ENCODE measurements around the gene STX16.

Gene STX16

GRCh38 chr20:58625585-58625984 is 25.5 kb upstream of the STX16 start:
- H3K4me3 ChIP-seq (ENCODE audit: low read length), result no peak overlapping the region
- no peak for TF ChIP-seq CTCF (IDR thresholded peaks at IDR 0.05; ENCODE audit: insufficient read depth, low read depth, low read length, missing control alignments)
- DNase-seq (ENCODE audit: low read depth), result no peak

- no peak for TF ChIP-seq CTCF (IDR thresholded peaks at IDR 0.05; ENCODE audit: insufficient read depth, low read depth, low read length, missing control alignments)
- DNase-seq (ENCODE audit: low read depth), result no peak
- H3K4me3 ChIP-seq (ENCODE audit: low read length), result no peak overlapping the region
Observed at GRCh38 chr20:58626051-58626450, 25.0 kb upstream of the STX16 start.

GRCh38 chr20:58627212-58628072 is 23.6 kb upstream of the STX16 start:
- H3K4me3 ChIP-seq (ENCODE audit: low read length), result no peak overlapping the region
- no peak for TF ChIP-seq CTCF (IDR thresholded peaks at IDR 0.05; ENCODE audit: insufficient read depth, low read depth, low read length, missing control alignments)
- DNase-seq (ENCODE audit: low read depth), result no peak

GRCh38 chr20:58628491-58629214 is 22.4 kb upstream of the STX16 start:
- no peak overlapping the region for H3K4me3 ChIP-seq (ENCODE audit: low read length)
- DNase-seq (ENCODE audit: low read depth), result no peak
- no peak for TF ChIP-seq CTCF (IDR thresholded peaks at IDR 0.05; ENCODE audit: insufficient read depth, low read depth, low read length, missing control alignments)

- H3K4me3 ChIP-seq (ENCODE audit: low read length), result no peak overlapping the region
- no peak for TF ChIP-seq CTCF (IDR thresholded peaks at IDR 0.05; ENCODE audit: insufficient read depth, low read depth, low read length, missing control alignments)
- DNase-seq (ENCODE audit: low read depth), result no peak
Observed at GRCh38 chr20:58629215-58629580, 21.9 kb upstream of the STX16 start.

GRCh38 chr20:58630063-58630462 is 21.0 kb upstream of the STX16 start:
- TF ChIP-seq CTCF (IDR thresholded peaks at IDR 0.05; ENCODE audit: insufficient read depth, low read depth, low read length, missing control alignments), result no peak
- peak; percentile 76 for DNase-seq (ENCODE audit: low read depth)
- H3K4me3 ChIP-seq (ENCODE audit: low read length), result no peak overlapping the region
